ENCODE measurements around the gene TMEM35A. TPM values are rescaled to one million over a fixed set of nuclear protein-coding genes. Genes with fewer than 3 reads are reported as not detected.
"Not testable (repeated sequence)": the region's sequence is repeated elsewhere in the genome, so short reads cannot be mapped to it uniquely, and the experiment has no call there.

The TMEM35A gene
- 1.6 TPM for total RNA-seq

GRCh38 chrX:101078716-101079598 lies at the start of gene TMEM35A:
TSS of gene TMEM35A (plus strand) at chrX:101078879. CDS start at chrX:101079003, 124 bp downstream.
- H3K27ac ChIP-seq (ENCODE audit: low read depth, low read length) = no peak within 1 kb of the TSS
- H3K4me1 ChIP-seq (ENCODE audit: control insufficient read depth in 3 of 3, insufficient read depth in 3 of 3, low read length in 3 of 3) = no peaks in the 10 kb centered on the region
- H3K9ac ChIP-seq (ENCODE audit: low read depth in 1 of 3, low read length in 3 of 3) = peak within 1 kb of the TSS in 2 of 3 donors; percentile 43 to 57
- H3K27me3 ChIP-seq (ENCODE audit: control insufficient read depth in 3 of 3, insufficient read depth in 3 of 3, low read length in 3 of 3) = peaks cover 0 to 24% (median 5%) of the 10 kb centered on the region in 3 donors
- H3K36me3 ChIP-seq (ENCODE audit: control insufficient read depth in 3 of 3, insufficient read depth in 3 of 3, low read length in 3 of 3) = no peaks in the 10 kb centered on the region
- H3K9me3 ChIP-seq (ENCODE audit: control insufficient read depth in 3 of 3, low read length in 3 of 3) = no peaks in the 10 kb centered on the region
- peak within 1 kb of the TSS; percentile 45 to 60 (median 46) for H3K4me3 ChIP-seq (ENCODE audit: low read length in 3 of 3)

GRCh38 chrX:101029665-101030064 lies 49.0 kb upstream of the TMEM35A start:
- H3K9me3 ChIP-seq (ENCODE audit: control insufficient read depth in 3 of 3, low read length in 3 of 3) = no peaks in the 10 kb centered on the region
- H3K27ac ChIP-seq (ENCODE audit: low read depth, low read length) = no peak overlapping the region
- no peaks in the 10 kb centered on the region for H3K4me1 ChIP-seq (ENCODE audit: control insufficient read depth in 3 of 3, insufficient read depth in 3 of 3, low read length in 3 of 3)
- no peak overlapping the region for H3K4me3 ChIP-seq (ENCODE audit: low read length in 3 of 3)
- no peak overlapping the region for H3K9ac ChIP-seq (ENCODE audit: low read depth in 1 of 3, low read length in 3 of 3)
- no peaks in the 10 kb centered on the region for H3K27me3 ChIP-seq (ENCODE audit: control insufficient read depth in 3 of 3, insufficient read depth in 3 of 3, low read length in 3 of 3)
- H3K36me3 ChIP-seq (ENCODE audit: control insufficient read depth in 3 of 3, insufficient read depth in 3 of 3, low read length in 3 of 3) = peaks cover 2 to 4% (median 4%) of the 10 kb centered on the region in 3 donors

GRCh38 chrX:101037231-101037630 lies 41.4 kb upstream of the TMEM35A start:
- no peak overlapping the region for H3K27ac ChIP-seq (ENCODE audit: low read depth, low read length)
- H3K9me3 ChIP-seq (ENCODE audit: control insufficient read depth in 3 of 3, low read length in 3 of 3) = no peaks in the 10 kb centered on the region
- H3K9ac ChIP-seq (ENCODE audit: low read depth in 1 of 3, low read length in 3 of 3) = no peak overlapping the region
- H3K36me3 ChIP-seq (ENCODE audit: control insufficient read depth in 3 of 3, insufficient read depth in 3 of 3, low read length in 3 of 3) = peaks cover 7 to 23% (median 19%) of the 10 kb centered on the region in 3 donors
- H3K4me1 ChIP-seq (ENCODE audit: control insufficient read depth in 3 of 3, insufficient read depth in 3 of 3, low read length in 3 of 3) = no peaks in the 10 kb centered on the region
- no peaks in the 10 kb centered on the region for H3K27me3 ChIP-seq (ENCODE audit: control insufficient read depth in 3 of 3, insufficient read depth in 3 of 3, low read length in 3 of 3)
- no peak overlapping the region for H3K4me3 ChIP-seq (ENCODE audit: low read length in 3 of 3)

GRCh38 chrX:101040197-101040596 lies 38.5 kb upstream of the TMEM35A start:
- H3K36me3 ChIP-seq (ENCODE audit: control insufficient read depth in 3 of 3, insufficient read depth in 3 of 3, low read length in 3 of 3) = peaks cover 5 to 23% (median 16%) of the 10 kb centered on the region in 3 donors
- H3K4me1 ChIP-seq (ENCODE audit: control insufficient read depth in 3 of 3, insufficient read depth in 3 of 3, low read length in 3 of 3) = no peaks in the 10 kb centered on the region
- no peaks in the 10 kb centered on the region for H3K9me3 ChIP-seq (ENCODE audit: control insufficient read depth in 3 of 3, low read length in 3 of 3)
- H3K9ac ChIP-seq (ENCODE audit: low read depth in 1 of 3, low read length in 3 of 3) = no peak overlapping the region
- H3K4me3 ChIP-seq (ENCODE audit: low read length in 3 of 3) = no peak overlapping the region
- no peak overlapping the region for H3K27ac ChIP-seq (ENCODE audit: low read depth, low read length)
- no peaks in the 10 kb centered on the region for H3K27me3 ChIP-seq (ENCODE audit: control insufficient read depth in 3 of 3, insufficient read depth in 3 of 3, low read length in 3 of 3)

- H3K27ac ChIP-seq (ENCODE audit: low read depth, low read length) = peak overlapping the region; percentile 85
- no peaks in the 10 kb centered on the region for H3K9me3 ChIP-seq (ENCODE audit: control insufficient read depth in 3 of 3, low read length in 3 of 3)
- no peaks in the 10 kb centered on the region for H3K36me3 ChIP-seq (ENCODE audit: control insufficient read depth in 3 of 3, insufficient read depth in 3 of 3, low read length in 3 of 3)
- peak overlapping the region; percentile 81 to 84 (median 82) for H3K4me3 ChIP-seq (ENCODE audit: low read length in 3 of 3)
- H3K9ac ChIP-seq (ENCODE audit: low read depth in 1 of 3, low read length in 3 of 3) = peak overlapping the region; percentile 78 to 90 (median 86)
- H3K4me1 ChIP-seq (ENCODE audit: control insufficient read depth in 3 of 3, insufficient read depth in 3 of 3, low read length in 3 of 3) = peaks cover 0 to 3% (median 0%) of the 10 kb centered on the region in 3 donors
- H3K27me3 ChIP-seq (ENCODE audit: control insufficient read depth in 3 of 3, insufficient read depth in 3 of 3, low read length in 3 of 3) = no peaks in the 10 kb centered on the region
Measured at GRCh38 chrX:101051153-101051548, 27.5 kb upstream of the TMEM35A start.

GRCh38 chrX:101051549-101052302 lies 27.0 kb upstream of the TMEM35A start, which contains the start of gene TRMT2B:
TSS of gene TRMT2B (minus strand) at chrX:101052111. CDS start at chrX:101042289, 9,822 bp downstream.
- Histone ChIP-seq H3K27ac (ENCODE audit: low read depth, low read length) (peak within 1 kb of the TSS; percentile 85), H3K36me3 (ENCODE audit: control insufficient read depth in 3 of 3, insufficient read depth in 3 of 3, low read length in 3 of 3) (no peaks in the 10 kb centered on the region), H3K9me3 (ENCODE audit: control insufficient read depth in 3 of 3, low read length in 3 of 3) (no peaks in the 10 kb centered on the region), H3K4me1 (ENCODE audit: control insufficient read depth in 3 of 3, insufficient read depth in 3 of 3, low read length in 3 of 3) (peaks cover 0 to 3% (median 0%) of the 10 kb centered on the region in 3 donors), H3K4me3 (ENCODE audit: low read length in 3 of 3) (peak within 1 kb of the TSS; percentile 81 to 84 (median 82)), H3K27me3 (ENCODE audit: control insufficient read depth in 3 of 3, insufficient read depth in 3 of 3, low read length in 3 of 3) (no peaks in the 10 kb centered on the region), H3K9ac (ENCODE audit: low read depth in 1 of 3, low read length in 3 of 3) (peak within 1 kb of the TSS; percentile 78 to 90 (median 86))

GRCh38 chrX:101056551-101056950 lies 22.1 kb upstream of the TMEM35A start:
- H3K27ac ChIP-seq (ENCODE audit: low read depth, low read length); H3K4me1 ChIP-seq (ENCODE audit: control insufficient read depth in 3 of 3, insufficient read depth in 3 of 3, low read length in 3 of 3); H3K4me3 ChIP-seq (ENCODE audit: low read length in 3 of 3); H3K9me3 ChIP-seq (ENCODE audit: control insufficient read depth in 3 of 3, low read length in 3 of 3); H3K36me3 ChIP-seq (ENCODE audit: control insufficient read depth in 3 of 3, insufficient read depth in 3 of 3, low read length in 3 of 3); H3K9ac ChIP-seq (ENCODE audit: low read depth in 1 of 3, low read length in 3 of 3); H3K27me3 ChIP-seq (ENCODE audit: control insufficient read depth in 3 of 3, insufficient read depth in 3 of 3, low read length in 3 of 3): not testable (repeated sequence)

- Histone ChIP-seq H3K27me3 (ENCODE audit: control insufficient read depth in 3 of 3, insufficient read depth in 3 of 3, low read length in 3 of 3) (no peaks in the 10 kb centered on the region), H3K4me1 (ENCODE audit: control insufficient read depth in 3 of 3, insufficient read depth in 3 of 3, low read length in 3 of 3) (no peaks in the 10 kb centered on the region), H3K9ac (ENCODE audit: low read depth in 1 of 3, low read length in 3 of 3) (no peak overlapping the region), H3K27ac (ENCODE audit: low read depth, low read length) (no peak overlapping the region), H3K36me3 (ENCODE audit: control insufficient read depth in 3 of 3, insufficient read depth in 3 of 3, low read length in 3 of 3) (no peaks in the 10 kb centered on the region), H3K4me3 (ENCODE audit: low read length in 3 of 3) (no peak overlapping the region), H3K9me3 (ENCODE audit: control insufficient read depth in 3 of 3, low read length in 3 of 3) (no peaks in the 10 kb centered on the region)
Measured at GRCh38 chrX:101057093-101057714, 21.5 kb upstream of the TMEM35A start.

GRCh38 chrX:101062176-101062575 lies 16.5 kb upstream of the TMEM35A start:
- H3K27me3 ChIP-seq (ENCODE audit: control insufficient read depth in 3 of 3, insufficient read depth in 3 of 3, low read length in 3 of 3) = peaks cover 0 to 4% (median 0%) of the 10 kb centered on the region in 3 donors
- H3K9ac ChIP-seq (ENCODE audit: low read depth in 1 of 3, low read length in 3 of 3) = no peak overlapping the region

More at GRCh38 chrX:101062176-101062575, 16.5 kb upstream of the TMEM35A start:
- H3K27ac ChIP-seq (ENCODE audit: low read depth, low read length) = no peak overlapping the region
- no peaks in the 10 kb centered on the region for H3K9me3 ChIP-seq (ENCODE audit: control insufficient read depth in 3 of 3, low read length in 3 of 3)
- H3K36me3 ChIP-seq (ENCODE audit: control insufficient read depth in 3 of 3, insufficient read depth in 3 of 3, low read length in 3 of 3) = no peaks in the 10 kb centered on the region
- no peaks in the 10 kb centered on the region for H3K4me1 ChIP-seq (ENCODE audit: control insufficient read depth in 3 of 3, insufficient read depth in 3 of 3, low read length in 3 of 3)
- H3K4me3 ChIP-seq (ENCODE audit: low read length in 3 of 3) = no peak overlapping the region
